ENCODE measurements around the gene TIPARP. TPM values are rescaled to one million over a fixed set of nuclear protein-coding genes. Genes with fewer than 3 reads are reported as not detected.

TIPARP gene
- total and polyA plus RNA-seq, 12 donors: 13.8 to 74.6 (median 23.1) TPM

- peaks cover 0 to 9% (median 0%) of the 10 kb centered on the region in 9 donors for H3K4me1 ChIP-seq
- no peak for ATAC-seq
- H3K4me3 ChIP-seq: no peak overlapping the region
- no peaks in the 10 kb centered on the region for H3K36me3 ChIP-seq
- 56 to 75% methylated on average over 3 of the region's 3 CpGs for WGBS, 2 donors
- intact Hi-C loops (cut with DNase I): no loop called here
- DNase-seq: no peak
- no peak for TF ChIP-seq CTCF (IDR thresholded peaks at IDR 0.05)
- no peak overlapping the region for H3K27ac ChIP-seq
- no peaks in the 10 kb centered on the region for H3K9me3 ChIP-seq
- no peaks in the 10 kb centered on the region for H3K27me3 ChIP-seq
These were observed 36.8 kb upstream of the TIPARP start for GRCh38 chr3:156637480-156638022.

GRCh38 chr3:156638271-156638670 lies 36.1 kb upstream of the TIPARP start:
- ATAC-seq: no peak

GRCh38 chr3:156639414-156640023 lies 34.9 kb upstream of the TIPARP start:
- H3K4me1 ChIP-seq: peaks cover 0 to 18% (median 8%) of the 10 kb centered on the region in 9 donors
- intact Hi-C loops (cut with DNase I): no loop called here
- no peak for TF ChIP-seq CTCF (IDR thresholded peaks at IDR 0.05)
- DNase-seq (no peak), ATAC-seq (no peak)
- H3K9me3 ChIP-seq: no peaks in the 10 kb centered on the region
- H3K27ac ChIP-seq: no peak overlapping the region
- H3K27me3 ChIP-seq: no peaks in the 10 kb centered on the region
- no peaks in the 10 kb centered on the region for H3K36me3 ChIP-seq
- no peak overlapping the region for H3K4me3 ChIP-seq

More at GRCh38 chr3:156638271-156638670, 36.1 kb upstream of the TIPARP start:
- Histone ChIP-seq H3K9me3 (no peaks in the 10 kb centered on the region), H3K27ac (no peak overlapping the region), H3K36me3 (no peaks in the 10 kb centered on the region), H3K4me3 (no peak overlapping the region), H3K27me3 (no peaks in the 10 kb centered on the region), H3K4me1 (peaks cover 0 to 12% (median 4%) of the 10 kb centered on the region in 9 donors)
- intact Hi-C loops (cut with DNase I): no loop called here
- TF ChIP-seq CTCF (IDR thresholded peaks at IDR 0.05): no peak
- 70 to 90% methylated on average over 4 of the region's 4 CpGs for WGBS, 2 donors
- no peak for DNase-seq

GRCh38 chr3:156641618-156641975 lies 32.8 kb upstream of the TIPARP start:
- ATAC-seq: no peak
- peaks cover 0 to 18% (median 8%) of the 10 kb centered on the region in 9 donors for H3K4me1 ChIP-seq

More at GRCh38 chr3:156641618-156641975, 32.8 kb upstream of the TIPARP start:
- Histone ChIP-seq H3K36me3 (no peaks in the 10 kb centered on the region), H3K27ac (no peak overlapping the region), H3K4me3 (no peak overlapping the region), H3K27me3 (no peaks in the 10 kb centered on the region), H3K9me3 (no peaks in the 10 kb centered on the region)
- no peak for TF ChIP-seq CTCF (IDR thresholded peaks at IDR 0.05)
- intact Hi-C loops (cut with DNase I): no loop called here
- no peak for DNase-seq
- WGBS, 2 donors: 0 to 38% methylated on average over 1 of the region's 1 CpG

Measured in heart right ventricle (tissue), 16 donors.